Ovary (tissue), 9 donors: ENCODE data around the gene MAP2K4. TPM values are rescaled to one million over a fixed set of nuclear protein-coding genes. Genes with fewer than 3 reads are reported as not detected.

Experiments
- DNase-seq, 5 donors: peaks; one replicate each; pipeline ENCODE4 v3.0.0-alpha.2; 2019 to 2020
- H3K27ac ChIP-seq, 2 donors: fragments of 200-600 bp; one replicate each; pipeline versions ENCODE4 v1.5.1 to v1.8.0; 2019 to 2022
- H3K27me3 ChIP-seq: fragments of 200-600 bp; one replicate; pipeline ENCODE4 v1.8.0; 2022
- H3K36me3 ChIP-seq: fragments of 200-600 bp; sonication (generic); one replicate; pipeline ENCODE4 v1.5.1; 2019
- H3K4me1 ChIP-seq: one replicate; pipeline ENCODE4 v1.8.1; 2013; ENCODE audit warnings: mild to moderate bottlenecking, moderate library complexity; ENCODE audit not compliant: insufficient read depth
- H3K4me3 ChIP-seq: fragments of 200-600 bp; sonication (generic); one replicate; pipeline ENCODE4 v1.5.1; 2017
- H3K9me3 ChIP-seq, 2 donors: fragments of 200-600 bp in 1 of 2; sonication (generic) in 1 of 2; one replicate each; pipeline versions ENCODE4 v1.5.1 to v1.8.1; 2013 to 2019; ENCODE audit warnings: mild to moderate bottlenecking in 1 of 2, moderate library complexity in 1 of 2
- EP300 ChIP-seq: sonication (generic); formaldehyde crosslinking; IDR thresholded peaks from one replicate; pipeline ENCODE4 v1.6.1; 2017; ENCODE audit warnings: antibody characterized with exemption
- POLR2A ChIP-seq: fragments of 450-650 bp; IDR thresholded peaks from one replicate; pipeline ENCODE4 v1.6.1; 2017; ENCODE audit warnings: antibody characterized with exemption, mild to moderate bottlenecking, moderate library complexity
- WGBS, 3 donors: extraction: QIAGEN DNeasy Blood & Tissue Kit in 1 of 3; methylation state at CpG; one replicate each; pipeline versions ENCODE4 v1.1.5 to v1.1.7; 2013 to 2017; 5-methylcytosine and 5-hydroxymethylcytosine counted together
- intact Hi-C, 4 donors: fragments of 100-400 bp; cut with DNase I; formaldehyde crosslinking; loops; one replicate each; pipeline versions ENCODE4 v1.11.0 to v1.15.1; 2022 to 2023
- polyA plus RNA-seq, 2 donors: library from polyadenylated mRNA; stranded (reverse); fragments of 200-250 nt in 1 of 2; fragments of 350-450 nt in 1 of 2; fragmentation: Illumina TruSeq in 1 of 2; extraction: RNeasy Lipid Tissue Mini Kit (QIAGEN cat#74804) in 1 of 2; gene quantifications; one replicate each; pipeline ENCODE4 v1.2.3, GENCODE V29; 2013 to 2014
- total RNA-seq, 7 donors: library from RNA; depleted of rRNA in 2 of 7; stranded (reverse); fragments of >200 nt in 2 of 7; fragmentation: NEBNext Ultra II Directional in 3 of 7; extraction: Animal tissue kit (Norgen Biotek cat#: 25700) in 3 of 7; gene quantifications; one replicate each; pipeline versions ENCODE4 v1.1.0 to v1.2.4, GENCODE V29; 2016 to 2023
- TF ChIP-seq, protein P1 (sequence below), 3 donors: fragments of 450-650 bp in 2 of 3; fragments of 200-600 bp in 1 of 3; IDR thresholded peaks; one replicate each; pipeline versions ENCODE4 v1.5.1 to v1.8.0; 2016 to 2022; ENCODE audit warnings: antibody characterized with exemption in 3 of 3, mild to moderate bottlenecking in 1 of 3
- donor health status: DM: no; HTN: no; CAD: no; lungs with moderate emphysema.
- donor health status: DM: no; HTN: no; CAD: no.
- donor health status: Bipolar disorder and iron deficiency.
- donor health status: DM: yes; HTN: yes; CAD: no.
- donor health status: DM: no; HTN: no; CAD: no.
- donor health status: DM: yes; HTN: yes; CAD: no.

Gene MAP2K4
- total and polyA plus RNA-seq, 9 donors: 12.1 to 66.8 (median 42.4) TPM

DNA sequence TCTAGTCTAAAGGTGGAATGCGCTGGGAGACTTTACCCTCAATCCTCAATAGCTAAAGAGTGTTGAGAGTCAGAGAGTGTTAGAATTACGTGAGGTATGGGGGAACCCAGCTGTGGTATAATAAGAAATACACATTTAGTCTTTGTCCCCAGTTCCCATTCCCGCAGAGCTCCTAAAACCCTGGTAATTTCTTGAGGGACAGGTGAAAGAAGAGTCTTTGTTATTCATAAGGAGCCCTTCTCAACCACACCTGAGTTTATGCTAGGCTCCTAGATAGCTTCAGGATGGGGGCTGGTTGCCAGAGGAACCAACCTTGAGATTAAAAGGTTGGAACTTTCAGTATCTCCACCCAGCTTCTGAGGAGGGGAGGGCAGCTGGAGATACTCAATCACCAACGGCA, 29.2 kb upstream of the MAP2K4 start:
- Histone ChIP-seq H3K27ac (no peak overlapping the region), H3K4me1 (no peaks in the 10 kb centered on the region), H3K36me3 (no peaks in the 10 kb centered on the region), H3K9me3 (no peaks in the 10 kb centered on the region), H3K4me3 (no peak overlapping the region), H3K27me3 (no peaks in the 10 kb centered on the region)
- DNase-seq: no peak
- 66 to 71% (median 68%) methylated on average over 4 of the region's 4 CpGs for WGBS, 3 donors
- intact Hi-C loops: no loop called here
- TF ChIP-seq, protein P1, sequence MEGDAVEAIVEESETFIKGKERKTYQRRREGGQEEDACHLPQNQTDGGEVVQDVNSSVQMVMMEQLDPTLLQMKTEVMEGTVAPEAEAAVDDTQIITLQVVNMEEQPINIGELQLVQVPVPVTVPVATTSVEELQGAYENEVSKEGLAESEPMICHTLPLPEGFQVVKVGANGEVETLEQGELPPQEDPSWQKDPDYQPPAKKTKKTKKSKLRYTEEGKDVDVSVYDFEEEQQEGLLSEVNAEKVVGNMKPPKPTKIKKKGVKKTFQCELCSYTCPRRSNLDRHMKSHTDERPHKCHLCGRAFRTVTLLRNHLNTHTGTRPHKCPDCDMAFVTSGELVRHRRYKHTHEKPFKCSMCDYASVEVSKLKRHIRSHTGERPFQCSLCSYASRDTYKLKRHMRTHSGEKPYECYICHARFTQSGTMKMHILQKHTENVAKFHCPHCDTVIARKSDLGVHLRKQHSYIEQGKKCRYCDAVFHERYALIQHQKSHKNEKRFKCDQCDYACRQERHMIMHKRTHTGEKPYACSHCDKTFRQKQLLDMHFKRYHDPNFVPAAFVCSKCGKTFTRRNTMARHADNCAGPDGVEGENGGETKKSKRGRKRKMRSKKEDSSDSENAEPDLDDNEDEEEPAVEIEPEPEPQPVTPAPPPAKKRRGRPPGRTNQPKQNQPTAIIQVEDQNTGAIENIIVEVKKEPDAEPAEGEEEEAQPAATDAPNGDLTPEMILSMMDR (IDR thresholded peaks at IDR 0.05): no peak
- no peak for TF ChIP-seq POLR2A
- TF ChIP-seq EP300: no peak

DNA sequence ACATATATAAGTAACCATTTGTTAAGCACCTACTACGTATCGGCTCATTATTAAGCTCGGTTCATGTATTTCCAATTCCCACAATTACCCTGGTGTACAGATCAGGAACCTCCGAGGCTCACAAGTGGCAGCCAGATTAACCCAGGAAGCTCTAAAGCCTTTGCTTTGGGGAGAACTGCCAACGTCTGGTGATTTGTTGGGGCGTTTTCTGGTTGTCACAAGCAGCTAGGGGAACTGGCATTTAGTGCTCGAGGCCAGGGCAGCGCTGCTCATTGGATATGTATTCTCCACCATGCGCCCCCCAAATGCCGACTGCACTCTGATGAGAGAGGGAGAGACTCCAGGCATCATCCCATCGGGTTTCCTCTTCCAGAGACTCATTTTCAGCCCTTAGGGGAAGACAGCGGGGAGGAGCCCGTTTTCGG, 23.9 kb upstream of the MAP2K4 start:
- Histone ChIP-seq H3K9me3 (no peaks in the 10 kb centered on the region), H3K36me3 (no peaks in the 10 kb centered on the region), H3K4me3 (peak overlapping the region; percentile 94), H3K4me1 (no peaks in the 10 kb centered on the region), H3K27me3 (no peaks in the 10 kb centered on the region), H3K27ac (peak overlapping the region; percentile 27 to 43)
- TF ChIP-seq, protein P1 (IDR thresholded peaks at IDR 0.05): no peak
- TF ChIP-seq POLR2A (no peak), EP300 (no peak)
- 0 to 2% (median 1%) methylated on average over 14 of the region's 14 CpGs for WGBS, 3 donors
- no peak for DNase-seq
- intact Hi-C loops: no loop called here

DNA sequence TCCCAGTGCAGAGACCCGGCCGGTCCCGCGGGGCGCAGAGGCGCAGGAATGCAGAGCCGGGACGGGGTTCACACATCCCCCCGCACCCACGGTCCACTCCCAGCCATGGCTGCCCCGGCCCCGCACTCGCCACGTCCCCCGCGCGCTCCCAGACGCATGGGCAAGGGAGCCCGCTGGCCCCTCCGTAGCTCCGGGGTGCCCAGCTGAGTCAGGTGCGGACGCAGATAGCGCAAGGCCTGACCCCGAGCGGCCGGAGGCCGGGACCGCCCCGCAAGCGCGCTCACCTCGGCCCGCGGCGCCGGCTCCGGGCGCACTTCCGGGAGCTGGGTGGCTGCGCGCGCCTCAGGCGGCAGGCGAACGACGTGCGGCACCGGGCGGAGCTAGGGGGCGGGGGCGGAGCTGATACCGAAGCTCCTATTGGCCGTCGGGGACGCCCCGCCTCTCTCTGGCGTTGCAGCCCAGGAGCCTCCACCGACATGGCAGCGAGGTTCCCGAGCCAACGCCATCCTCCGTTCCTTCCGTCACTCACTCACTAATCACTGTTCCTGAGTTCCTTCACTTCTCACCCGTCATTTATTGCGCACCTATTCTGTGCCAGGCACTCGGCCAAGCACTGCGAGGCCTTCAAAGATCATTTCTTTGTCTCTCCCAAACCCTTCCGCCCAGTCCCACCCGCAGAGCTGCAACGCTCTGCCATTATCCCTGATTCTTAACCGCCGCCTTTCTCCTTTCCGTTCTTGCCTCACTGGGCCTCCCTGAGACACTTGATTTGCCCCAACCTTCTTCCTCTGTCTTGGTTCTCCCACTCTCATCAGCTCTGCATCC, 23.3 kb upstream of the MAP2K4 start, which contains the start of gene ZNF18:
Gene ZNF18 (minus strand): TSS at position 329 of the 825 bp plus-strand sequence. CDS start 4,646 bp downstream, outside the sequence.
- no peaks in the 10 kb centered on the region for H3K4me1 ChIP-seq
- H3K27ac ChIP-seq: peak within 1 kb of the TSS; percentile 27 to 75
- H3K4me3 ChIP-seq: peak within 1 kb of the TSS; percentile 94
- H3K27me3 ChIP-seq: no peaks in the 10 kb centered on the region
- H3K36me3 ChIP-seq: no peaks in the 10 kb centered on the region
- WGBS, 3 donors: 0 to 1% (median 0%) methylated on average over 51 to 74 of the region's 74 CpGs
- no peaks in the 10 kb centered on the region for H3K9me3 ChIP-seq
- intact Hi-C loops: no loop called here
- DNase-seq: peak; percentile 96 to 99 (median 97)
- TF ChIP-seq EP300 (no peak), POLR2A (peak; percentile 98)
- TF ChIP-seq, protein P1 (IDR thresholded peaks at IDR 0.05): peak in 2 of 3 donors; percentile 26 to 43

DNA sequence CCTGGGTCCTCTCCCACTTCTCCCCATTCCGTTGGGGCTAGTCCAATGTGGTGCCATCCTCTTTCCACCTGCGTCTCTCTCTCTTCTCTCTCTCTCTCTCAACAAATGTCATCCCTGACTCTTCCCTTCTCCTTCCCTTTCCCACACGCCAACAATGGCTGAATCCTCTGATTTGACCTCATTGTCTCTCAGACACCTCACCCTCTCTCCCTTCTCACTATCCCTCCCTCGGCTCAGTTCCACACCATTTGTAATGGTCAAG, 22.8 kb upstream of the MAP2K4 start:
- H3K27me3 ChIP-seq: no peaks in the 10 kb centered on the region
- H3K4me3 ChIP-seq: peak overlapping the region; percentile 94
- 54 to 55% (median 55%) methylated on average over 4 of the region's 4 CpGs for WGBS, 3 donors
- intact Hi-C loops: no loop called here
- TF ChIP-seq EP300 (no peak), POLR2A (no peak)
- TF ChIP-seq, protein P1 (IDR thresholded peaks at IDR 0.05): no peak
- H3K36me3 ChIP-seq: no peaks in the 10 kb centered on the region
- DNase-seq: no peak
- H3K4me1 ChIP-seq: no peaks in the 10 kb centered on the region
- H3K27ac ChIP-seq: peak overlapping the region in 1 of 2 donors; percentile 75
- H3K9me3 ChIP-seq: no peaks in the 10 kb centered on the region
